ENCODE measurements around the gene CRYAB.

Gene CRYAB, protein sequence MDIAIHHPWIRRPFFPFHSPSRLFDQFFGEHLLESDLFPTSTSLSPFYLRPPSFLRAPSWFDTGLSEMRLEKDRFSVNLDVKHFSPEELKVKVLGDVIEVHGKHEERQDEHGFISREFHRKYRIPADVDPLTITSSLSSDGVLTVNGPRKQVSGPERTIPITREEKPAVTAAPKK

DNA sequence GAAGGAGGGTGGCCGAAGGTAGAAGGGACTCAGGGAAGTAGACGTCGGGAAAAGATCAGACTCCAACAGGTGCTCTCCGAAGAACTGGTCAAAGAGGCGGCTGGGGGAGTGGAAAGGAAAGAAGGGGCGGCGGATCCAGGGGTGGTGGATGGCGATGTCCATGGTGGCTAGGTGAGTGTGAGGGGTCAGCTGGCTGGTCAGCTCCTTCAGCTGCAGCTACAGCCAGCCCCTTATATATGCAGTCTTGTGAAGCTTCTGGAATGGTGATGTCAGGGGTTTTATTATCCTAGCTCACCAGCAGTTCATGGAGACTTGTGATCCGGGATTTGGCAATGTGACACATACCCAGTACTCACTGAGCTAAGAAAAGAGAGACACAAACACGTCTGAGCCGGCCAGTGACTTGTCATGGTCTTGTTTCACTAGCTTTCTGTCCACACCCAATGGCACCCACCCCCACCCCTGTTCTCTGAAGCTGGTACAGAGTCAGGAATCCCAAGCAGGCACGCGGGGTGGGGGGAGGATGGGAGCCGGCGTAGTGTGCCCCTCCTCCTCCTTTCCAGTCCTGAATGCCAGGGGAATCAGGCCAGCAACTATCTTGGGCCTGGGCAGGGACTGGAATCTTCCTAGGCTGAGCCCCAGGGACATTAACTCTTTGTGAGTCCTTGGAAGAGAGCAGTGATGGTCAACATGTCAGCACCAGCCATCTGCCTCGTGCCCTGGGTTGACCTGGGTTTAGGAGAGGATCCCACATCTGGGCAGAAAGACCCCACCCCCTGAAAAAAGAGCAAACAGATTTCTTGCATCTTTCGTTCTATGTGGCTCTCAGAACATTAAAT lies at the start of gene CRYAB:
TSS of gene CRYAB (minus strand) at position 208 of the 839 bp plus-strand sequence. CDS start at position 162, 46 bp downstream.
- no peak for DNase-seq

DNA sequence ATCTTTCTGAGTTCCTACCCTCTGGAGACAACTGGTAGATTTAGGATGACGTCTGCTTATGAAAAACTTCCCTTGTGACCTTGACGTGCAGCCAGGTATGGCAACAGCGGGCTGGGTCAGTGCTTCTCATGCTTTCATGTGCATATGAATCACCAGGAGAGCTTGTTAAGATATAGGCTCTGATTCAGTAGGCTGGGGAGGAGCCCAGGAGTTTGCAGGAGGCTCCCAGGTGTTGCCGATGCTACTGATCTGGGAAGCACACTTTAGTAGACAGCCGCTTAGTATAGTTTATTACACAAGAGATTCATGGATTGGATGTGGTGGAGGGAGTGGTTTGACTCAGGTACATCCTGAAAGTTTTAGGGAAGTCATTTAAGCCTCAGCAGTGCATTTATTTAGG lies 49.3 kb upstream of the CRYAB start:
- DNase-seq, result no peak

DNA sequence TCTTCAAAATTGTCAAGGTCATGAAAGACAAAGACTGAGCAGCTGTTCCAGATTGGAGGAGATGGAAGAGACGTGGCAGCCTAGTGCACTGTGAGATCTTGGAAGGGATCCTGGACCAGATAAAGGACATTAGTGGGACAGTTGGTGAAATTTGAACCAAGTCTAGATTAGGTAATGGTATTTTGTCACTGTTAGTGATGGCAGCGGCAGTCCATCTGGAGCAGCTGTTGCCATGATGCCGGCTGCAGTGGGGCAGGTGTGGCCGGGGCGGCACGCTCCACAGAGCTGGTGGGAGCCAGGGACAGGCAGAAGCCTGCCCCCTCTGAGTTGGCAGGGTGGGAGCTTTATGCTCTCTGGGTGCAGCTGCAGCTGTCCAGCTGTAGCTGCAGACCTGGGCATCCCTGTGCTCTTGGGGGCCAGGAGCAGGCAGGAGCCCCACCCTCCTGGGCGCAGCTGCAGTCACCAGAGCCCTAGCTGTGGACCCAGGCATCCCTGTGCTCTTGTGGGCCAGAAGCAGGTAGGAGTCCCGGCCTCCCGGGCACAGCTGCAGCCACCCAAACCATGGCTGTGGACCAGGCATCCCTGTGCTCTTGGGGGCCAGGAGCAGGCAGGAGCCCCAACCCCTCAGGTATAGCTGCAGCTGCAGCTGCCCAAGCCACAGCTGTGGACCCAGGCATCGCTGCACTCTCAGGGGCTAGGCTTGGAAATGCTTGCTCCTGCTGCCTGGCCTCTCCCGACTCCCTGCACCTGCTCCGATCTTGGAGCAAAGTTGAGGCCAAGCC lies 46.3 kb upstream of the CRYAB start:
- DNase-seq, result no peak

DNA sequence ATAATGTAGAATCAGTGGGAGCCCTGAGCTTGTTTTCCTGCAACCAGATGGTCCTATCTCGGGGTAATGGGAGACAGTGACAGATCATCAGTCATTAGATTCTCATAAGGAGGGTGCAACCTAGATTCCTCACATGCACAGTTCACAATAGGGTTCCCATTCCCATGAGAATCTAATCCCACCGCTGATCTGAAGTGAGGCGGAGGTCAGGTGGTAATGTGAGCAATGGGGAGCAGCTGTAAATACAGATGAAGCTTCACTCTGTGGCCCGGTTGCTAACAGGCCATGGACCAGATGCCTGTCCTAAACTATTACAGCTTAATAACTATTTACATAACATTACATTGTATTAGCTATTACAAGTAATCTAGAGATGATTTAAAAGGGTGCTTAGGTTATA lies 42.6 kb upstream of the CRYAB start:
- DNase-seq, result no peak

DNA sequence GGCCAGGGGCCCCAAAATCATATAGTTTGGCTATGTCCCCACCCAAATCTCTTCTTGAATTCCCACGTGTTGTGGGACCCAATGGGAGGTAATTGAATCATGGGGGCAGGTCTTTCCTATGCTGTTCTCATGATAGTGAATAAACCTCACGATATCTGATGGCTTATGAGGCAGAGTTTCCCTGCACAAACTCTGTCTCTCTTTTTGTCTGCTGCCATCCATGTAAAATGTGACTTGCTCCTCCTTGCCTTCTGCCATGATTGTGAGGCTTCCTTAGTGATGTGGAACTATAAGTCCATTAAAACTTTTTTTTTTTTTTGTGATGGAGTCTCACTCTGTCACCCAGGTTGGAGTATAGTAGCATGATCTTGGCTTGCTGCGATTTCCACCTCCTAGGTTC lies 40.0 kb upstream of the CRYAB start:
- no peak for DNase-seq

DNA sequence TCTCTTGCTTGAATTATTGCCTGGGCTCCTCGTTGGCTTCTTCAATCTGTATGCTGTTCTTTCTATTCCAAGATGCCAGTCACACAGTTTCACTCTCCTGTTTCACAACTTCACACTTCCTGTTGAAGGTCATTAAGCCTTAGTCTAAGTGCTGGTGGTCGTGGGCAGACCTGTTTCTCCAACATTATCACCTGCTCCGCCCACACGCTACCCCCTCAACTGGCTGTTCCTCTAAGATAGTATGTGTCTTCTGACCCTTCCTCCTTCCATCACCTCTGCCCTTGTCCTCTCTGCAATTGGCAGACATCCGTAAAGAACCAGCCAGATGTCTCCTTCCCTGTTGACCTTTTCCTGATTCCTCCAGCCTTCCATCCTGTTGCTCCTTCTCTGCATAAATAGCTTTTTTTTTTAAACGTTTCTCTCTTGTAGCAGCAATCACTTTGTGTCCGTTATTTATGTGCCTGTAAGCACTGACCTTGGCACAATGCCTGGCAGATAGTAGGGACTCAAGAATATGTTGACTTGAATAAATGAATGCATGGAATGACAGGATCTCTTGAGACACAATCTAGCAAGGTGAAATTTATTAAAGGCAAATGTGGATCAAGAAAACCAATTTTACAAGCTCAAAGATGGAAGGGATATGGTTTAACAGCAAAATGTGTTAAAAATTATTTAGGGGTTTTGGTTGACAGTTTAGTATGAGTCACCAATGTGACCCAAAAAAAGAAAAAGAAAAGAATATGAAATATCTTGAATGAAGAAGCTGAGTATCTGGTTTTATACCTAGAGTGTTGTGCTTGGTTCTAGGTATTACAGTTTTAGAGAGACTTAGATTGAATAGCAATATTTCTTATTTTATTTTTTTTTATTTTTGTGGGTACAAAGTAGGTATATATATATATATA lies 38.2 kb upstream of the CRYAB start:
- no peak for DNase-seq

DNA sequence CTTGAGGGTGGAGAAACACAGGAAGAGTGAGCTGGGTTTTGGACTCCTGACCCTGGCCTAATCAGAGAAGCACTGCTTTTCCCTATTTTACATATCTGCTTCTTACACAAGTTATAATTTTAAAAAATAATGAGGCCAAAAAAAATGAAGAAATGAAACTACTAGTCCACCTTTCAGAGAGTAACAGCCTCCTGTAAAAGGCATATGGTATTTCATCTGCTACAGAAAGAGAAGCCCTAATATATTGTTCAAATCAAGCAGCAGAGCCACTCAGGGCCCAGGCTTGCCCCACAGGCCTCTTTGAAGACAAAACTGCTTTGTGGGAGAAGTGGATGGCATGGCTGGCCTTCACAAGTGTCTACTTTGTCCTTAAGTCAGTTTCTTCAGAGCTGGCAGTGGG lies 35.6 kb upstream of the CRYAB start:
- DNase-seq, result no peak

DNA sequence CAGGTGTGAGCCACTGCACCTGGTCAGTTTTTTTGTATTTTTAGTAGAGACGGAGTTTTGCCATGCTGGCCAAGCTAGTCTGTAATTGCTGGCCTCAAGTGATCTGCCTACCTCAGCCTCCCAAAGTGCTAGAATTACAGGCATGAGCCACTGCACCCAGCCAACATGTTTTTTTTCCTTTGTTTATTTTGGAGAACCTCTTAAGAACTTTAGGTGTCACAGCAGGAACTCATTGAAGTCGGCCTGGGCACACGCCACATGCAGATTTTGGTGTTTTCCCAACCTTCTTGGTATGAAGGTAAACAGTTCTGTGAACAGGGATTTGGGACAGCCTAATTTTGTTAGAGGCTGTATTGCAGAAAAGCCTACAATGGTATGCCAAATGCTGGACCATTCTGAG lies 34.9 kb upstream of the CRYAB start:
- no peak for DNase-seq

DNA sequence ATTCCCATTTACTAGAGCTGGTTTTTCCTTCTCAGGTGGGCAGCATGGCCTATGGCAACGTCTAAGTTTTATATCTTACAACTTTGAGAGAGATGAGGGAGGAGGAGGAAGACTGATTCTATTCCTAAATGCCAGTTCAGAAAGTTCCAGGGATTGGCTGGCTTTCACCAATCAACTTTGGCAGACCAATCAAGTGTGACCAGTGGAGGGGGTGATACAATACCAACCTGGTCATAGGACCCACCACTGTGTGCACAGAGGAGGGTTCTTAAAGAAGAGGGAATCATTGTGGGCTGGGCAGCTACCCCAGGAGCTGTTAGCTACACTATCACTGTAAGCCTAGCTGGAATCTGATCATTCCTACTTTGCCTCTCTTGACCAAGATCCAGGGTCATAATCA lies 33.6 kb upstream of the CRYAB start:
- DNase-seq, result no peak

DNA sequence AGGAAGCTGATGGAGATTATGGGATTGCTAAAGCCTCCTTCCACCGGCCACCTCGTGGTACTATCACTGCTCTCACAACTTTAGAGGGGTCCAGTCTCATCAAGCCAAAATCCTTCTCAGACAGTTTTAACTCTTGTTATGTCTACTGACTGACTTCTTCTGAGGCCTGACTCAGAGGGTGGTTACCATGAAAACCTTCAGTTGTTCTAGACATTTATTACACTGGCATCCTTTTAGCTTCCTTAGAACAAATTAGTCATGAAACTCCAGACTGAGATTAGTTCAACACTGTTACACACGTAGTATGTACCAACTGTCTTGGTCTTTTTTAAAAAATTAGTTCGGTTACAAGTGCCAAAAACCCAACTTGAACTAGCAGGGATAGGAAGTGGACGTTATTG lies 33.1 kb upstream of the CRYAB start:
- no peak for DNase-seq

DNA sequence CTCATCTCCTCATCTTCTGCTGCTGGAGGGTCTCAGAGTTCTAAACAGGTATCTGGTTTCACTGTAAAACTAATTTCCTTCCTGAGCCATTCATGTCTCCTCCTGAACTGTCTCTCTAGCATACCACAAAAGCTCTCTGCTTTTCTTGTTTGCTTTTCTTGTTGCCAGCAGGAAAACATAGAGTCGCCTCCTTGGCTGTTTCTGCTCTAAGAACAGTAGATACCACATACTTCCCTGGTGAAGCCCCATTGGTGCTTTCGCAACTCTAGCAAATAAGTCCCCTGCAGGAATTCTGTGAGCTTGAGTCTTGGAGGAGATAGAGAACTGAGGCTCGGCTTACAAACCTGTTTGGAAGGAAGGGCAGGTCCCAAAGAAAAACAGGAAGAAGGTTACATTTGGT lies 32.6 kb upstream of the CRYAB start:
- no peak for DNase-seq

DNA sequence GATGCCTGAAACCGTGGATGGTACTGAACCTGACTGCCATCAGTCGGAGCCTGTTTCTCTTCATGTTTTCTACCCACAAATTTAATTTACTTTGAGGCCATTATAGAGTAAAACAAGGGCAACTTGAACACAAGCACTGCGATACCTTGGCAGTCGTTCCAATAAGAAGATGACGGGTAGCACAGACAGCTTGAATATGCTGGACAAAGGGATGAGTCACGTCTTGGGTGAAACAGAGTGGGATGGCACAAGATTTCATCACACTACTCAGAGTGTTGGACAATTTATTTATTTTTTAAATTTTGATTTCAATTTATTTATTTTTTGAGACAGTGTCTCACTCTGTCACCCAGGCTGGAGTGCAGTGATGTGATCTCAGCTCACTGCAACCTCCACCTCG lies 31.3 kb upstream of the CRYAB start:
- no peak for DNase-seq

DNA sequence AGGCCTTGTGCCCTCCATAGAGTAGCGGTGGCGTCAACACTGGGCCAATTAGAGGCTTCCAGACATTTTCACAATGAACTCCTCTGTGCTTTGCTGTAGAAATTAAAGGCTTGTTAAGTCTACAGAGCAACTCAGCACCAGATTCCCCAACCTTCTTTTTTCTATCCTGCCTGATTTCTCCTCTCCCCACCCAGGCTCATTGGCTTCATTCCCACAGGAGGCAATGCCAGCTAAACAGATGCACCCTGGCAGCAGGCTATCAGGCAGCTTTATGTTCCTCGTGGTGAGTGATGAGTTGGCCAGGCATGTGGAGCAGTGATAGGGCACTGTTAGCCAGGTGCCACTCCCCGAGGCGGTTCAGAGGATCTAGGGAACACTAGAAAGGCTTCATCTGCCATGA lies 30.4 kb upstream of the CRYAB start:
- DNase-seq, result peak; percentile 82

DNA sequence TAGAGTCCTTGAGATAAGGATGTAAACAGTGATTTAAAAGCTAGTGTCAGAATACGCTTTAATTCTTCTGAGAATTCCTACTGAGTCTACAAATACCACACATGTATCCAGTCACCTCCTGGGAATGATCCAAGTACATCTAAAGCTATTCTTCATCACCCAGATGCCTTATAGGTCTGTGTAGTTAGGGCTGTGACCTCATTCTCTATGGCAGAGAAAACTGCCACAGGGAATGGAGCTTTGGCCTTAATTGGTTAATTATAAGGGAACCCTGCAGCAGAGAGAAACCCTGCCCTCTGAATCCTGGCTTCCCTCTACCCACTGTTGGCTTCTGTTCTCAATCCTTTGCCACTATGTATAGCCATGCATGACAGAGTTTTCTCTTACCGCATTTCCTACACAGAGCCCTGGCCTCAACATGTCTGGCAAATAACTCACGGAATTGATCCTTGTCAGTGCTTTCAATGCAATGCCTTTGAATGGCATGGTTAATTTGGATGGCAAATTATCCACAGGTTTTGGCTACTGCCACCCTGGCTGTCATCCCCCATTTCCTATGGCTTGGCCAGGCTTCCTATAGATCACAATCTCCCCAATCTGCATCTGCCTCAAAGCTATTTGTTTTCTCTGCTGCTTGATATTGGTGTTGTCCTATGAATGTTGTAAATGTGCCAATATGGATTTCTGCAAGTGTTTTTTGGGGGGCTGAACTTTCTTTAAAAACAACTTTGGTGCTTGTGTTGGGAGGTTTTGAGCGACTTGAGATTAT lies 28.4 kb upstream of the CRYAB start:
- no peak for DNase-seq

DNA sequence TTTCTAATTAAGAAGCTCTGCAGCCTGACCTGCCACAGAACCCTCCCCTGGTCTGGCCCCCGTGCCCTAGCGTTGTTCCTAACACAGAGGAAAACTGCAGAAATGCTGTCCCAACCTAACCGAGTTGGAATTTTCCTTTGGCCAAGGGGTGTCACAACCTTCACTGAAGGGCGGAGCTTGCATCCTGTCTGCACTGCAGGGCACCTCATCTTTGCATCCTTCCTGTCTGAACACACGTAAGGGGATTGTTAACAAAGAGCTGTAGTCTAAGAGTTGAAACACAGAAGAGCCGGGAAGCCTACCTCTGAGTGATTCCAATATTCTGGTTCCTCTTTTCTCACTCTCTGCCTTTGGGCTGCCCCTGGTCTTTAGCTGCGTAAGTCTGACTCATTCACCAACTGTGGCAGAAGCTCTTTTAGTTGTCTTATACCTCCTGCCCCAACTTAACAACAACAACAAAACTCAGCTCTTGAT lies 27.2 kb upstream of the CRYAB start:
- DNase-seq, result peak; percentile 32

DNA sequence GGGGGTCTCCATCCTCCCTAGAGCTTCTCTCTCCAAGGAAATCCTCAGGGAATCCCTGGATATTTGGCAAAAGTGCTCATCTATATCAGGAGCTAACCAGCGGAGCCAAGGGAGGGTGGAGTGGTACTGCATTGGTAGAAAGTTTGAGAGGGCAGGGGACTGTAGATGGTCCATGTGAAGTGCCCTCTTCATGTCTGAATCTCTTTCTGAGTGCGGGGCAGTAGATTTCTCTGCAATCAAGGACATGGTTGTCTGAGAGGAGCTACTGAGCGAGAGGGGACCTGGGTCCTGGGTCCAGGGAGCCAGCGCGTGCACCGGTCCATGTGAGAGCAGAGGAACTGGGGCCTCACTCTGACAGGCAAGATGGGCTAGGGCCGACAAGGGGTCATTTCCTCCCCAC lies 26.3 kb upstream of the CRYAB start:
- no peak for DNase-seq

DNA sequence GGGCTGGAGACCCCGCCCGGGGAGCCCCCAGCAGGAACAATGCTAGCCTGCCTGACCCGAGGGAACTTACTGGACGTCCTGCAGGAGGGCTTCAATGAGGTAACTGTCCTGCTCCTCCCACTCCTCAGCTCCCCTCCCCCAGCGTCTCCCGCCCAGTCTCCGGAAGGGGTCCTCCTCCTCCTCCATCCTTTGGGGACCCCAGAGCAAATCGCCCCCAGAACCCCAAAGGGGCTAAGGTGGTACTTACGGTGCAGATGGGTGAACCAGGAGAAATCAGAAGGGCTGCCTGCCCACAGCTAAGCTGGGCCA lies 25.8 kb upstream of the CRYAB start:
- DNase-seq, result no peak

DNA sequence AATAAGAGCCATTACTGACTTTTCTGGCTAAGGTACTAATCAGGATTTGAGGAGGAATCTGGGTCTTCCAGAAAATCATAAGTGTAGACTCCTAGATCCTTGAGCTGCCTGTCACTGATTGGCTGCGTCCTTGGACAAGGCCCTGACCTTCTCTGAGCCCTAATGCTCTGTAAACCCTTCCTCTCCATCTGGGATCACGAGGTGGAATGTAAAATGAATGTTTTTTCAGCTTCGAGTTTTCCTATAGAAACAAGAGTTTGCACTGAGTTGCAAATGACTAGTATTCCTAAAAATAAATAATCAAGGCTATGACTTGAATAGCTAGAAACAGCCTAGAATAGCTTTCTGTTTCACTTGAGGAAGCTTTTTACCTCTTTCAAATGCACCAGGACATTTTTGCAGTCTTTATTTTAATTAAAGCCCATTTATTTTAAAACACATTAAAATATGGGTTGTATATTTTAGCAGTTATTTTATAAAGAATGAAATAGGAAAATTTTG lies 24.5 kb upstream of the CRYAB start:
- DNase-seq, result no peak

DNA sequence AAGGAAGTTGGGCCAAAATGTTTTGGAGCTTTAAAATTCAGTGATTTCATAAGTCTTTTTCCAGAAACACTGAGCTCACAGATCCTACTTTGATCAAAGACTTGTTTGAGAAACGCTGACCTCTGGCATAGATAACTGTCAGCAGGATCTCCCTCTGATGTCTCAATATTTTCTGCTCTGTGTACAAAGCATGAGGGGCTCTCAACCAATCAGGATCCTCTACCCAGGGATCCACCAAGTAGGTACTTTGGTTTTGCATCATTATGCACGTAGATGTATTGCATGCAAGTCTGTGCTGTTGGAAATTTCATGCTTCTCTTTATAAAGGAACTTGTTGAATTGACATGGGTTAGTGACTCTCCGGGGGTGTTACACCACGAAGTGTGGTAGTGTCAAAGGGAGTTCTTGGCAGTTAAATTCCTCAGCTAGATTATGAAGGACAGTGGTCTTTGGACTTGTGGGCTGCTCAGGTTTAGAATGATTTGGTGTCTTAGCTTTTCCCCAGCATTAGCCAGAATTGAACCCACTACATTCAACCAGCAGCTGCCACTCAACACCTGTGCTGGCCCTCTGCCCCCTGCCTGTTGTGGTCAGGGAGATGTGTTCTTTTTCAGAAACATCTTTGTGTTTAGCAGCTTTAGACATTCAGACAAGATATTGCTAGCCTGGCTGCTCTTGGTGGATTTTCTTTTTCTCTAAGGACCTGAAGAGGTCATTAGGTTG lies 23.9 kb upstream of the CRYAB start:
- DNase-seq, result no peak

DNA sequence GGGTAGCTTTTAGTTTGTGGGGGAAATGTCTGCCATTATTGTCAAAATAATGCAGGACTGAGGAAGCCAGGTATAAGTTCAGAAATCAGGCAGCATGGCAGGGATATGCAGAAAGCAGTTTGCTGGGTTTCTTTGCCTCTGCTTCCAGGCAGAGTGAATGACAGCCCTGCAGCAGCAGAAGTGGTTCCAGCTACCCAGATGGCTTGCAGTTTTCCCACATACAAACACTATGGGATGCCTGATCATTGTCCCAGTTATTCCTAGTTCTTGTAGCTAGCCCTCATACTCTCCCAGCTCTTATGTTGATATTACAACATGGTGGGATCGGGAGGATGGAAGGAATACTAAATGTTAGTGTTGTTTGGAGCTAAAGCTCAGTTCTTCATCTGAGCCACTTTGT lies 22.7 kb upstream of the CRYAB start:
- no peak for DNase-seq

DNA sequence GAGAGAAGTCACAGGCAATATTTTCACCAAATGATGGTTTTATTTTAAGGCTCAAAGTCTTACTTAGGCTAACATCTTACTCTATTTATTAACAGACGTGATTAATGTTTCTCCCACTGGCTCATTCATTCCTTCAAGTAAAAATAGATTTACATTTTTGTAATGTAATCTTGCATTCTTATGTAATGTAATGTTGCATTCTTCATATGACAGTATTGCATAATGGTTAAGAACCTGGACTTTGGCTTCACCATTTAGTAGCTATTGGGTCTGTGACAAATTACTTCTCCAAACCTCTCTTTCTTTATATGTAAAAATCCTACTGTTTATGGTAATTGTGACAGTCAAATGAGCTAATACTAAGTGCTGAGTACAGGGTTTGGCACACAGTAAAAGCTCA lies 22.3 kb upstream of the CRYAB start:
- DNase-seq, result no peak
